ENCODE data around the gene CAMK1G. TPM values are rescaled to one million over a fixed set of nuclear protein-coding genes. Genes with fewer than 3 reads are reported as not detected.

CAMK1G gene
- total and polyA plus RNA-seq, 9 donors: 7.6 to 20.2 (median 12.0) TPM

GRCh38 chr1:209598227-209598626 is 14.7 kb downstream of the CAMK1G start:
- DNase-seq: no peak
- 78 to 96% (median 92%) methylated on average over 1 of the region's 1 CpG for WGBS, 3 donors
- Histone ChIP-seq H3K9me3 (no peaks in the 10 kb centered on the region), H3K27ac (no peak overlapping the region), H3K4me1 (ENCODE audit: insufficient read depth) (no peaks in the 10 kb centered on the region), H3K4me3 (no peak overlapping the region), H3K36me3 (no peaks in the 10 kb centered on the region), H3K27me3 (no peaks in the 10 kb centered on the region)
- TF ChIP-seq POLR2A (IDR thresholded peaks at IDR 0.05) (no peak), CTCF (IDR thresholded peaks at IDR 0.05) (no peak), EP300 (IDR thresholded peaks at IDR 0.05) (no peak)
- intact Hi-C loops (cut with DNase I): no loop called here

- Histone ChIP-seq H3K36me3 (no peaks in the 10 kb centered on the region), H3K9me3 (no peaks in the 10 kb centered on the region), H3K27ac (no peak overlapping the region), H3K27me3 (no peaks in the 10 kb centered on the region), H3K4me3 (no peak overlapping the region), H3K4me1 (ENCODE audit: insufficient read depth) (no peaks in the 10 kb centered on the region)
- TF ChIP-seq POLR2A (IDR thresholded peaks at IDR 0.05) (no peak), CTCF (IDR thresholded peaks at IDR 0.05) (no peak), EP300 (IDR thresholded peaks at IDR 0.05) (no peak)
- 71 to 85% (median 78%) methylated on average over 1 of the region's 1 CpG for WGBS, 3 donors
- intact Hi-C loops (cut with DNase I): loop anchor here in 1 of 4 donors (5.0 kb wide), 1 partner anchor 92 kb away; no protein-coding TSS in a partner anchor
- DNase-seq: no peak
Observed at GRCh38 chr1:209600541-209600940, 17.0 kb downstream of the CAMK1G start.

- intact Hi-C loops (cut with DNase I): loop anchor here in 1 of 4 donors (5.0 kb wide), 1 partner anchor 90 kb away; no protein-coding TSS in a partner anchor
- DNase-seq: peak in 4 of 5 donors; percentile 44 to 53 (median 50)
Observed at GRCh38 chr1:209601809-209602657, 18.5 kb downstream of the CAMK1G start.

GRCh38 chr1:209603877-209604276 is 20.4 kb downstream of the CAMK1G start:
- Histone ChIP-seq H3K27me3 (no peaks in the 10 kb centered on the region), H3K27ac (no peak overlapping the region), H3K4me1 (ENCODE audit: insufficient read depth) (no peaks in the 10 kb centered on the region), H3K9me3 (no peaks in the 10 kb centered on the region), H3K4me3 (no peak overlapping the region), H3K36me3 (no peaks in the 10 kb centered on the region)
- no peak for DNase-seq
- WGBS, 3 donors: 83 to 88% (median 84%) methylated on average over 5 of the region's 5 CpGs
- intact Hi-C loops (cut with DNase I): loop anchor here in 1 of 4 donors (5.0 kb wide), 1 partner anchor 88 kb away; no protein-coding TSS in a partner anchor
- TF ChIP-seq EP300 (IDR thresholded peaks at IDR 0.05) (no peak), POLR2A (IDR thresholded peaks at IDR 0.05) (no peak)

More at GRCh38 chr1:209601809-209602657, 18.5 kb downstream of the CAMK1G start:
- Histone ChIP-seq H3K27ac (no peak overlapping the region), H3K9me3 (no peaks in the 10 kb centered on the region), H3K4me3 (no peak overlapping the region), H3K4me1 (ENCODE audit: insufficient read depth) (no peaks in the 10 kb centered on the region), H3K27me3 (no peaks in the 10 kb centered on the region), H3K36me3 (no peaks in the 10 kb centered on the region)
- TF ChIP-seq CTCF (IDR thresholded peaks at IDR 0.05) (peak; percentile 55 to 68 (median 62)), POLR2A (IDR thresholded peaks at IDR 0.05) (no peak), EP300 (IDR thresholded peaks at IDR 0.05) (no peak)
- WGBS, 3 donors: 41 to 54% (median 47%) methylated on average over 6 of the region's 6 CpGs

Data from ovary (tissue), 9 donors.